GM23248 (cell line): Measurements from ENCODE around the gene KLK3.

Source experiments
- EZH2 ChIP-seq: fragments of 200-600 bp; sonication (generic); IDR thresholded peaks from 2 replicates; pipeline ENCODE4 v1.6.1; 2018; ENCODE audit warnings: antibody characterized with exemption, mild to moderate bottlenecking; ENCODE audit not compliant: insufficient read depth, poor library complexity, severe bottlenecking
- EZH2phosphoT487 ChIP-seq: fragments of 200-600 bp; sonication (generic); IDR thresholded peaks from 2 replicates; pipeline ENCODE4 v1.6.1; 2018; ENCODE audit warnings: antibody characterized with exemption, moderate library complexity, mild to moderate bottlenecking, low read depth; ENCODE audit not compliant: insufficient read depth

- TF ChIP-seq EZH2: no peak
- TF ChIP-seq EZH2phosphoT487: no peak
Measured at GRCh38 chr19:50889638-50890037, 34.9 kb downstream of the KLK3 start.
